Esophagus squamous epithelium (tissue), 5 donors: ENCODE data around the gene RAB1B. TPM values are rescaled to one million over a fixed set of nuclear protein-coding genes. Genes with fewer than 3 reads are reported as not detected.
A peak's percentile ranks its signal among the peaks of the same experiment; 100 is the strongest.

Source experiments
- DNase-seq: peaks from one replicate; lab custom pipeline; 2025; lab: John Stamatoyannopoulos, UW
- H3K27ac ChIP-seq, 4 donors: fragments of 200-600 bp; sonication (generic); one replicate each; pipeline ENCODE4 v1.5.1; 2016 to 2019; ENCODE audit warnings: mild to moderate bottlenecking in 1 of 4
- H3K27me3 ChIP-seq, 4 donors: fragments of 200-600 bp; sonication (generic); 1 replicate in 3 of 4; 2 replicates in 1 of 4; pipeline versions ENCODE4 v1.5.1 to v1.6.0; 2017 to 2021; ENCODE audit warnings: antibody characterized with exemption in 1 of 4
- H3K36me3 ChIP-seq, 3 donors: fragments of 200-600 bp; sonication (generic); one replicate each; pipeline ENCODE4 v1.5.1; 2016 to 2019
- H3K4me1 ChIP-seq, 3 donors: fragments of 200-600 bp; sonication (generic); one replicate each; pipeline ENCODE4 v1.5.1; 2017 to 2019
- H3K4me3 ChIP-seq, 4 donors: fragments of 200-600 bp; sonication (generic); 1 replicate in 3 of 4; 2 replicates in 1 of 4; pipeline ENCODE4 v1.5.1; 2016 to 2019; ENCODE audit warnings: mild to moderate bottlenecking in 2 of 4, moderate library complexity in 1 of 4
- H3K9me3 ChIP-seq, 3 donors: fragments of 200-600 bp; sonication (generic); one replicate each; pipeline ENCODE4 v1.5.1; 2016 to 2019
- CTCF ChIP-seq, 6 experiments: fragments of 450-650 bp in 4 of 6; fragments of 200-600 bp in 2 of 6; sonication (generic) in 2 of 6; IDR thresholded peaks; one replicate each; pipeline ENCODE4 v1.5.1; 2016 to 2019; ENCODE audit warnings: antibody characterized with exemption in 6 of 6, mild to moderate bottlenecking in 4 of 6, moderate library complexity in 4 of 6
- POLR2A ChIP-seq, 4 donors: fragments of 450-650 bp; IDR thresholded peaks; one replicate each; pipeline ENCODE4 v1.6.1; 2017; ENCODE audit warnings: antibody characterized with exemption in 4 of 4, mild to moderate bottlenecking in 4 of 4, moderate library complexity in 3 of 4
- WGBS, 2 donors: methylation state at CpG; one replicate each; pipeline ENCODE4 v1.1.5; 2018; 5-methylcytosine and 5-hydroxymethylcytosine counted together
- intact Hi-C: fragments of 100-400 bp; cut with DNase I; formaldehyde crosslinking; loops from one replicate; pipeline ENCODE4 v1.15.0; 2022
- total RNA-seq, 4 donors: library from RNA; depleted of rRNA; stranded (reverse); fragments of >200 nt; gene quantifications; one replicate each; pipeline ENCODE4 v1.1.0, GENCODE V29; 2016
- donor health status: DM: yes; HTN: yes; CAD: no.

The RAB1B gene
- total RNA-seq, 4 donors from 2014 or later, result 83.7 to 148 (median 110) TPM

DNA sequence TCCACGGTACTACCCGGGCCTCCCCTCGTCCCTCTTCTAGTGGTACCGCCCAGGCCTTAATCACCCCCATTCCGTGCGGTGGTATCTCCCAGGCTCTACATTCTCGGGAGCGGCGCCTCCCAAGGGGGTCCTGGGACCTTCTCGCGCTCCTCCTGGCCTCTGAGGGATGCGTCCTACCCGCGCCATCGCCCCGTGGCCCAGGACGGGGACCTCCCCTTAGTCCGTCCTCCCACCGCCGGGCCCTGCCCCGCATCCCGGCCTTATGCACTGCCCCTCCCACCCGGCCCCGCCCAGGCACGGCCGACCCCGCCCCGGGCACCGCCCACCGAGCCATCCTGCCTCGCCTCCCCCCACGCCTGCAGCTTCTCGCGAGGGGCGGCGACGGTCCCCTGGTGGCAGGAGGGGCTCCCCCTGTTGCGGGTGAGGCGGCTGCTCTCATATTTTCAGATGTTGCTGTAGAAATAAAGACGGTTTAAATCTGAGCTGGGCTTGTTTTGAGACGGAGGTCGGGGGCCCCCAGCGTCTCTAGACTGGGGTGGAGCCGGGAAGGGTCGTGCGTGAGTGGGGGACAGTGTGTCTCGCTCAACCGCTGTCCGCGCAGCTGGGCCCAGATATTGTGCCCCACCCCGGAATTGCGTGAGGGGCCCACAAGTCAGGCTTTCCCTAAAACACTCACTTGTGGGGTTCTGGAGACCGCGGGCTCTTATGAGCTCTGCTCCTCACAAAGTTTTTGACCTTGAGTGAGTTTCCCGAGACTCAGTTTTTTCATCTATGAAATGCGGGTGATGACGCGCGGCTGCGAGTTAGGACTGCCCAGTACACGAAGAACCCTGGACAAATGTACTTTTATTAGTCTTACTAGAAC, 828 bp upstream of the RAB1B start:
- peak overlapping the region; percentile 89 to 99 (median 97) for H3K27ac ChIP-seq
- intact Hi-C loops, result no loop called here
- TF ChIP-seq CTCF (IDR thresholded peaks at IDR 0.05) (peak in 2 of 6 experiments; percentile 24 to 29), POLR2A (IDR thresholded peaks at IDR 0.05) (peak in 2 of 4 donors; percentile 34 to 64)
- H3K9me3 ChIP-seq, result no peaks in the 10 kb centered on the region
- WGBS, 2 donors, result 0 to 1% methylated on average over 19 to 28 of the region's 61 CpGs
- H3K4me3 ChIP-seq, result peak overlapping the region; percentile 84 to 97 (median 90)
- H3K27me3 ChIP-seq, result no peaks in the 10 kb centered on the region
- DNase-seq, result peak; percentile 48
- H3K36me3 ChIP-seq, result peaks cover 6 to 63% (median 10%) of the 10 kb centered on the region in 3 donors
- peaks cover 9 to 64% (median 17%) of the 10 kb centered on the region in 3 donors for H3K4me1 ChIP-seq

- Histone ChIP-seq H3K27me3 (no peaks in the 10 kb centered on the region), H3K9me3 (no peaks in the 10 kb centered on the region), H3K4me1 (peaks cover 9 to 78% (median 17%) of the 10 kb centered on the region in 3 donors), H3K4me3 (peak overlapping the region; percentile 84 to 97 (median 90)), H3K27ac (peak overlapping the region; percentile 89 to 99 (median 97)), H3K36me3 (peaks cover 19 to 63% (median 24%) of the 10 kb centered on the region in 3 donors)
- 2% methylated on average over 23 to 30 of the region's 32 CpGs for WGBS, 2 donors
- DNase-seq, result no peak
- intact Hi-C loops, result no loop called here
- no peak for TF ChIP-seq POLR2A (IDR thresholded peaks at IDR 0.05)
- TF ChIP-seq CTCF (IDR thresholded peaks at IDR 0.05), result peak in 1 of 6 experiments; percentile 26
Measured at GRCh38 chr11:66268952-66269905, 790 bp downstream of the RAB1B start.

DNA sequence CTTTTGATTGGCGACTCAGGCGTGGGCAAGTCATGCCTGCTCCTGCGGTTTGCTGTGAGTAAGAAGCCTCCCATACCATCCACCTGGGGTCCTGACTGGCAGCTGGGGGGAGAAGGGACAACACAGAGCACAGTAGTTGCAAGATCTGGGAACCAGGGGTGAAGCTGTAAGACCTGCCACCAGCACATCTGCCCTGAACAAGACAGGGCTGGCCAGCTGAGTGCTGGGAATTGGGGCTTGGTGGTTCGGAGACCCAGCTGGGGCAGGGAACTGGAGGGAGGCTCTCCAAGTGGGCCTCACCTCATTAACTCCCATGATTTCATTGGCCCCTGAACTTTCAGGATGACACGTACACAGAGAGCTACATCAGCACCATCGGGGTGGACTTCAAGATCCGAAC, 3.4 kb downstream of the RAB1B start:
- peaks cover 4 to 70% (median 12%) of the 10 kb centered on the region in 3 donors for H3K4me1 ChIP-seq
- no peak for TF ChIP-seq POLR2A (IDR thresholded peaks at IDR 0.05)
- TF ChIP-seq CTCF (IDR thresholded peaks at IDR 0.05), result no peak

GRCh38 chr11:66272596-66272995, 4.2 kb downstream of the RAB1B start:
- Histone ChIP-seq H3K36me3 (peaks cover 37 to 70% (median 42%) of the 10 kb centered on the region in 3 donors), H3K4me3 (no peak overlapping the region)
- intact Hi-C loops, result no loop called here

More for the DNA sequence above, 3.4 kb downstream of the RAB1B start:
- no peak overlapping the region for H3K4me3 ChIP-seq
- no peak overlapping the region for H3K27ac ChIP-seq
- H3K27me3 ChIP-seq, result no peaks in the 10 kb centered on the region
- DNase-seq, result no peak
- H3K9me3 ChIP-seq, result no peaks in the 10 kb centered on the region
- H3K36me3 ChIP-seq, result peaks cover 37 to 66% (median 42%) of the 10 kb centered on the region in 3 donors
- 73 to 93% methylated on average over 3 to 4 of the region's 7 CpGs for WGBS, 2 donors
- intact Hi-C loops, result no loop called here

More at GRCh38 chr11:66272596-66272995, 4.2 kb downstream of the RAB1B start:
- no peaks in the 10 kb centered on the region for H3K27me3 ChIP-seq
- TF ChIP-seq POLR2A (IDR thresholded peaks at IDR 0.05) (no peak), CTCF (IDR thresholded peaks at IDR 0.05) (no peak)
- no peak for DNase-seq
- H3K4me1 ChIP-seq, result peaks cover 3 to 68% (median 9%) of the 10 kb centered on the region in 3 donors
- H3K9me3 ChIP-seq, result no peaks in the 10 kb centered on the region
- 63% methylated on average over 2 of the region's 2 CpGs; no CpG with 5 or more reads in 1 of the 2 donors for WGBS, 2 donors
- H3K27ac ChIP-seq, result no peak overlapping the region
